ENCODE measurements around the gene CD163.

CD163 gene

GRCh38 chr12:7451756-7452155 is 51.8 kb downstream of the CD163 start:
- DNase-seq (ENCODE audit: low read depth): no peak
- no peak overlapping the region for H3K4me3 ChIP-seq (replicated peaks; ENCODE audit: low read depth, low read length)
- no peak for TF ChIP-seq CTCF (IDR thresholded peaks at IDR 0.05; ENCODE audit: low read length, missing control alignments)

- no peak overlapping the region for H3K4me3 ChIP-seq (replicated peaks; ENCODE audit: low read depth, low read length)
- DNase-seq (ENCODE audit: low read depth): no peak
- no peak for TF ChIP-seq CTCF (IDR thresholded peaks at IDR 0.05; ENCODE audit: low read length, missing control alignments)
Measured at GRCh38 chr12:7450667-7451066, 52.9 kb downstream of the CD163 start.

GRCh38 chr12:7448099-7448498 is 55.5 kb downstream of the CD163 start:
- no peak for DNase-seq (ENCODE audit: low read depth)
- TF ChIP-seq CTCF (IDR thresholded peaks at IDR 0.05; ENCODE audit: low read length, missing control alignments): no peak
- no peak overlapping the region for H3K4me3 ChIP-seq (replicated peaks; ENCODE audit: low read depth, low read length)

DNA sequence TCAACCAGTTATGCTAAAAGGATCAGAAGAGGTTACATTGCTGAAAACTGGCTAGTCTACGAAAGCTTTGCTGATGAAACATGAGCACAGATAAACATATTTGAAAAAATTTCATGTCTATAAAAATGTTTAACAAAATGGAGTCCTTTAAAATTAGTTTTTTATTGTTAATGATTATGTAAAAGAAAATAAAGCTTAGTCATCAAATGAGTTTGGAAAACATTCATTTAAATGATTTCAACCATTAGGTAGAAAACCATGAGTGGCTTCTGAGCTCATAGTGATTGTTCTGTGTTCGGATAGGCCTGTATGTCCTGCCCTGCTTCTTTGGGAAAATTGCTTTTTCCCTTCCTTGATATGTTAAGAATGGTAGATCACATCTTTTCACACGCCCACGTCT is 59.0 kb downstream of the CD163 start:
- H3K4me3 ChIP-seq (replicated peaks; ENCODE audit: low read depth, low read length): no peak overlapping the region
- DNase-seq (ENCODE audit: low read depth): no peak
- no peak for TF ChIP-seq CTCF (IDR thresholded peaks at IDR 0.05; ENCODE audit: low read length, missing control alignments)

DNA sequence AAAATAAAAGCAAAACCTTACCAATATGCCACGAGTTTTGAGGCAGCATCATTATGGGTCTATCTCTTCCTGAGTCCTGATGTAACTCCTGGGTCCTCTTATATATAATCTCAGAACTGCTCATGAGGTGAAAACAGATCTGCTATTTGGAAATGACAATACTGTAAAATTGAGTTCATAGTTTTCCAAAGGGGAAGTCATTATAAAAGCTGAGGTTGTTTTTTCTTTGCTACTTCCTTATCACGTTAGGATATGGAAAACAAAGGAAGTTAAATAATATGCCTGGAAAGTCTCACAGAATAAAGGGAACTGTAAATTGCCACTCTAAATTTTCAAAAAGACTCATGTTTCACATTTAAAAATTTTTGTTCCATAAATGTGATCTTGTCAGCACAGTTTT is 59.5 kb downstream of the CD163 start, which contains the start of gene CD163L1:
Gene CD163L1 (minus strand): TSS at position 78 of the 400 bp plus-strand sequence. CDS start 26 bp downstream, at position 52.
- DNase-seq (ENCODE audit: low read depth): no peak
- H3K4me3 ChIP-seq (replicated peaks; ENCODE audit: low read depth, low read length): no peak within 1 kb of the TSS
- TF ChIP-seq CTCF (IDR thresholded peaks at IDR 0.05; ENCODE audit: low read length, missing control alignments): no peak

DNA sequence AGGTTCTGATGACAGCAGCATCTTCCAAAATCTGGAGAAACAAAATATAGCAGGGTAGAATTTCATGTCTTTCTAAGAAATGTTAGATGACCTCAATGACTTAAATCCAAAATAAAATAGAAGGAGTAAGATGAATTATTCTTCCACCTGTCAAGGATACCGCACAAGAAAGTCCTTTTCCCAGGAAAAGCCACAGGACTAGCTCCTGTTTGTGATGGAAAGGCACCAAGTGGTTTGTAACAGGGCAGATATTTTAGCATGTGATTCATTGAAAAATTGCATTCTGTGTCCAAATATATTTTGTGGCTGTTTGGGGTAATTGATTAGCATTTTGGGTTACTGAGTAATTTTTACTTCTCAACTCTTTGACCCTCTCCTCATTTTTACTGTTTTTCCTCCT is 62.4 kb downstream of the CD163 start:
- H3K4me3 ChIP-seq (replicated peaks; ENCODE audit: low read depth, low read length): no peak overlapping the region
- no peak for DNase-seq (ENCODE audit: low read depth)
- no peak for TF ChIP-seq CTCF (IDR thresholded peaks at IDR 0.05; ENCODE audit: low read length, missing control alignments)

Data from fibroblast of pulmonary artery (primary cell).